ENCODE measurements around the gene TMEM117.

GRCh38 chr12:43931187-43931586, 95.3 kb downstream of the TMEM117 start:
- TF ChIP-seq POLR2A (IDR thresholded peaks at IDR 0.05) (no peak), CTCF (IDR thresholded peaks at IDR 0.05) (no peak), EP300 (IDR thresholded peaks at IDR 0.05) (no peak), POLR2AphosphoS5 (IDR thresholded peaks at IDR 0.05) (no peak)
